Measurements from ENCODE around the gene EYA2. TPM values are rescaled to one million over a fixed set of nuclear protein-coding genes. Genes with fewer than 3 reads are reported as not detected.

EYA2 gene
- total RNA-seq, 2 donors from 2014 or later: 3.5 to 3.8 TPM

- no peak overlapping the region for H3K27ac ChIP-seq
- ATAC-seq (ENCODE audit: insufficient number of reproducible peaks, low FRiP score, low read depth) (no peak), DNase-seq (ENCODE audit: low spot score) (no peak)
- no peaks in the 10 kb centered on the region for H3K27me3 ChIP-seq (replicated peaks; ENCODE audit: insufficient read depth)
- H3K4me3 ChIP-seq: no peak overlapping the region
- no peaks in the 10 kb centered on the region for H3K4me1 ChIP-seq (ENCODE audit: control insufficient read depth in 1 of 2, low read depth in 2 of 2)
- TF ChIP-seq, protein P1, sequence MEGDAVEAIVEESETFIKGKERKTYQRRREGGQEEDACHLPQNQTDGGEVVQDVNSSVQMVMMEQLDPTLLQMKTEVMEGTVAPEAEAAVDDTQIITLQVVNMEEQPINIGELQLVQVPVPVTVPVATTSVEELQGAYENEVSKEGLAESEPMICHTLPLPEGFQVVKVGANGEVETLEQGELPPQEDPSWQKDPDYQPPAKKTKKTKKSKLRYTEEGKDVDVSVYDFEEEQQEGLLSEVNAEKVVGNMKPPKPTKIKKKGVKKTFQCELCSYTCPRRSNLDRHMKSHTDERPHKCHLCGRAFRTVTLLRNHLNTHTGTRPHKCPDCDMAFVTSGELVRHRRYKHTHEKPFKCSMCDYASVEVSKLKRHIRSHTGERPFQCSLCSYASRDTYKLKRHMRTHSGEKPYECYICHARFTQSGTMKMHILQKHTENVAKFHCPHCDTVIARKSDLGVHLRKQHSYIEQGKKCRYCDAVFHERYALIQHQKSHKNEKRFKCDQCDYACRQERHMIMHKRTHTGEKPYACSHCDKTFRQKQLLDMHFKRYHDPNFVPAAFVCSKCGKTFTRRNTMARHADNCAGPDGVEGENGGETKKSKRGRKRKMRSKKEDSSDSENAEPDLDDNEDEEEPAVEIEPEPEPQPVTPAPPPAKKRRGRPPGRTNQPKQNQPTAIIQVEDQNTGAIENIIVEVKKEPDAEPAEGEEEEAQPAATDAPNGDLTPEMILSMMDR (IDR thresholded peaks at IDR 0.05): no peak
- H3K9me3 ChIP-seq: no peaks in the 10 kb centered on the region
- H3K36me3 ChIP-seq: peaks cover 25% of the 10 kb centered on the region
Observed at GRCh38 chr20:47237715-47238114, 343.1 kb downstream of the EYA2 start.

Other genes with a start within 250 kb of the EYA2 start
- 1 to 10 TPM; 3.2 to 4.9 TPM for gene SLC13A3, start 243.4 kb upstream of the EYA2 start, total RNA-seq
- 10 to 100 TPM; 19.3 to 19.9 TPM for gene TP53RK, start 205.4 kb upstream of the EYA2 start, total RNA-seq
- 10 to 100 TPM; 19.8 to 49.0 TPM for gene SLC2A10, start 185.2 kb upstream of the EYA2 start, total RNA-seq

Measured in thoracic aorta (tissue), 2 donors.